Suprapubic skin (tissue), 4 donors: ENCODE data around the gene GRIK3. TPM values are rescaled to one million over a fixed set of nuclear protein-coding genes. Genes with fewer than 3 reads are reported as not detected.

ENCODE experiments used
- DNase-seq, 2 donors: peaks; one replicate each; pipeline ENCODE4 v3.0.0-alpha.2; 2019; ENCODE audit warnings: low spot score in 2 of 2
- H3K27ac ChIP-seq: fragments of 200-600 bp; sonication (generic); one replicate; pipeline ENCODE4 v1.5.1; 2019
- H3K27me3 ChIP-seq: fragments of 200-600 bp; sonication (generic); one replicate; pipeline ENCODE4 v1.5.1; 2019
- H3K36me3 ChIP-seq: fragments of 200-600 bp; sonication (generic); one replicate; pipeline ENCODE4 v1.5.1; 2019
- H3K4me1 ChIP-seq: fragments of 200-600 bp; sonication (generic); one replicate; pipeline ENCODE4 v1.5.1; 2019
- H3K4me3 ChIP-seq: fragments of 200-600 bp; sonication (generic); one replicate; pipeline ENCODE4 v1.5.1; 2019; ENCODE audit warnings: mild to moderate bottlenecking
- H3K9me3 ChIP-seq: fragments of 200-600 bp; sonication (generic); one replicate; pipeline ENCODE4 v1.5.1; 2019
- CTCF ChIP-seq, 2 donors: fragments of 200-600 bp in 1 of 2; fragments of 450-650 bp in 1 of 2; sonication (generic) in 1 of 2; IDR thresholded peaks; one replicate each; pipeline ENCODE4 v1.5.1; 2016 to 2019; ENCODE audit warnings: antibody characterized with exemption in 2 of 2, mild to moderate bottlenecking in 1 of 2, moderate library complexity in 1 of 2
- EP300 ChIP-seq: sonication (generic); formaldehyde crosslinking; IDR thresholded peaks from one replicate; pipeline ENCODE4 v1.6.1; 2017; ENCODE audit warnings: antibody characterized with exemption
- POLR2A ChIP-seq, 2 donors: fragments of 450-650 bp; IDR thresholded peaks; one replicate each; pipeline ENCODE4 v1.6.1; 2017; ENCODE audit warnings: antibody characterized with exemption in 2 of 2, mild to moderate bottlenecking in 2 of 2, moderate library complexity in 2 of 2
- POLR2AphosphoS5 ChIP-seq, 3 donors: sonication (generic); formaldehyde crosslinking; IDR thresholded peaks; one replicate each; pipeline ENCODE4 v1.6.1; 2017; ENCODE audit warnings: antibody characterized with exemption in 3 of 3
- WGBS: methylation state at CpG from one replicate; pipeline ENCODE4 v1.1.5; 2018; 5-methylcytosine and 5-hydroxymethylcytosine counted together
- total RNA-seq, 4 donors: library from RNA; depleted of rRNA; stranded (reverse); fragments of >200 nt; gene quantifications; one replicate each; pipeline ENCODE4 v1.1.0, GENCODE V29; 2016

Gene GRIK3
- total RNA-seq, 4 donors from 2014 or later = 0.18 to 0.64 (median 0.37) TPM

- Histone ChIP-seq H3K27me3 (peaks cover 96% of the 10 kb centered on the region), H3K4me3 (no peak overlapping the region), H3K36me3 (no peaks in the 10 kb centered on the region), H3K27ac (no peak overlapping the region), H3K4me1 (peaks cover 25% of the 10 kb centered on the region), H3K9me3 (no peaks in the 10 kb centered on the region)
- WGBS = 55% methylated on average over 7 of the region's 16 CpGs
- no peak for DNase-seq
- no peak for TF ChIP-seq CTCF (IDR thresholded peaks at IDR 0.05)
- no peak for TF ChIP-seq POLR2AphosphoS5 (IDR thresholded peaks at IDR 0.05)
- no peak for TF ChIP-seq EP300
- TF ChIP-seq POLR2A (IDR thresholded peaks at IDR 0.05) = no peak
Observed at GRCh38 chr1:37038227-37039093, 4.1 kb upstream of the GRIK3 start.

GRCh38 chr1:37037690-37038089 lies 3.4 kb upstream of the GRIK3 start:
- peaks cover 96% of the 10 kb centered on the region for H3K27me3 ChIP-seq
- DNase-seq = no peak
- WGBS = 16% methylated on average over 10 of the region's 15 CpGs
- TF ChIP-seq POLR2A (IDR thresholded peaks at IDR 0.05) = no peak
- TF ChIP-seq POLR2AphosphoS5 (IDR thresholded peaks at IDR 0.05) = no peak
- no peak for TF ChIP-seq CTCF (IDR thresholded peaks at IDR 0.05)
- TF ChIP-seq EP300 = no peak
- no peak overlapping the region for H3K4me3 ChIP-seq
- H3K4me1 ChIP-seq = peaks cover 32% of the 10 kb centered on the region
- no peaks in the 10 kb centered on the region for H3K36me3 ChIP-seq
- H3K27ac ChIP-seq = no peak overlapping the region
- H3K9me3 ChIP-seq = no peaks in the 10 kb centered on the region

- TF ChIP-seq POLR2A (IDR thresholded peaks at IDR 0.05) = no peak
- no peak for TF ChIP-seq EP300
- no peak for TF ChIP-seq CTCF (IDR thresholded peaks at IDR 0.05)
- TF ChIP-seq POLR2AphosphoS5 (IDR thresholded peaks at IDR 0.05) = no peak
- DNase-seq = no peak
- H3K27ac ChIP-seq = no peak overlapping the region
- no peak overlapping the region for H3K4me3 ChIP-seq
- no peaks in the 10 kb centered on the region for H3K9me3 ChIP-seq
- WGBS = 7% methylated on average over 8 of the region's 13 CpGs
- H3K4me1 ChIP-seq = peaks cover 36% of the 10 kb centered on the region
- H3K27me3 ChIP-seq = peaks cover 97% of the 10 kb centered on the region
- H3K36me3 ChIP-seq = no peaks in the 10 kb centered on the region
Observed at GRCh38 chr1:37036667-37037053, 2.3 kb upstream of the GRIK3 start.

- no peak for DNase-seq
- H3K4me1 ChIP-seq = peaks cover 36% of the 10 kb centered on the region
- TF ChIP-seq POLR2AphosphoS5 (IDR thresholded peaks at IDR 0.05) (no peak), POLR2A (IDR thresholded peaks at IDR 0.05) (no peak), CTCF (IDR thresholded peaks at IDR 0.05) (no peak), EP300 (no peak)
- peaks cover 98% of the 10 kb centered on the region for H3K27me3 ChIP-seq
- H3K4me3 ChIP-seq = no peak overlapping the region
- no peak overlapping the region for H3K27ac ChIP-seq
- 3% methylated on average over 18 of the region's 20 CpGs for WGBS
- no peaks in the 10 kb centered on the region for H3K36me3 ChIP-seq
- H3K9me3 ChIP-seq = no peaks in the 10 kb centered on the region
Observed at GRCh38 chr1:37035796-37036666, 1.7 kb upstream of the GRIK3 start.
